ENCODE measurements around the gene GMDS.

The GMDS gene

GRCh38 chr6:2245103-2245876 is at the start of gene GMDS:
GMDS (minus strand) TSS chr6:2245605.
- ATAC-seq = peak; percentile 99
- TF ChIP-seq TCF4 (CRISPR knock-in tag; IDR thresholded peaks at IDR 0.05; ENCODE audit: borderline replicate concordance) = no peak
- TF ChIP-seq RARB (CRISPR knock-in tag; IDR thresholded peaks at IDR 0.05) = no peak
- TF ChIP-seq TSHZ2 (CRISPR knock-in tag; IDR thresholded peaks at IDR 0.05) = no peak
- TF ChIP-seq ZFP30 (CRISPR knock-in tag; IDR thresholded peaks at IDR 0.05) = no peak
- no peak for TF ChIP-seq ZNF565 (CRISPR knock-in tag; conservative IDR thresholded peaks at IDR 0.05; ENCODE audit: low read depth)

GRCh38 chr6:2285510-2285909 is 40.1 kb upstream of the GMDS start:
- ATAC-seq = no peak
- no peak for TF ChIP-seq RARB (CRISPR knock-in tag; IDR thresholded peaks at IDR 0.05)
- TF ChIP-seq PPARA (CRISPR knock-in tag; IDR thresholded peaks at IDR 0.05; ENCODE audit: borderline replicate concordance) = no peak
- TF ChIP-seq ZFP3 (CRISPR knock-in tag; IDR thresholded peaks at IDR 0.05) = no peak
- no peak for TF ChIP-seq ZC3H10 (CRISPR knock-in tag; IDR thresholded peaks at IDR 0.05)
- TF ChIP-seq, protein P1, sequence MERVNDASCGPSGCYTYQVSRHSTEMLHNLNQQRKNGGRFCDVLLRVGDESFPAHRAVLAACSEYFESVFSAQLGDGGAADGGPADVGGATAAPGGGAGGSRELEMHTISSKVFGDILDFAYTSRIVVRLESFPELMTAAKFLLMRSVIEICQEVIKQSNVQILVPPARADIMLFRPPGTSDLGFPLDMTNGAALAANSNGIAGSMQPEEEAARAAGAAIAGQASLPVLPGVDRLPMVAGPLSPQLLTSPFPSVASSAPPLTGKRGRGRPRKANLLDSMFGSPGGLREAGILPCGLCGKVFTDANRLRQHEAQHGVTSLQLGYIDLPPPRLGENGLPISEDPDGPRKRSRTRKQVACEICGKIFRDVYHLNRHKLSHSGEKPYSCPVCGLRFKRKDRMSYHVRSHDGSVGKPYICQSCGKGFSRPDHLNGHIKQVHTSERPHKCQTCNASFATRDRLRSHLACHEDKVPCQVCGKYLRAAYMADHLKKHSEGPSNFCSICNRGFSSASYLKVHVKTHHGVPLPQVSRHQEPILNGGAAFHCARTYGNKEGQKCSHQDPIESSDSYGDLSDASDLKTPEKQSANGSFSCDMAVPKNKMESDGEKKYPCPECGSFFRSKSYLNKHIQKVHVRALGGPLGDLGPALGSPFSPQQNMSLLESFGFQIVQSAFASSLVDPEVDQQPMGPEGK (CRISPR knock-in tag; IDR thresholded peaks at IDR 0.05; ENCODE audit: borderline replicate concordance) = no peak
- no peak for TF ChIP-seq TCF4 (CRISPR knock-in tag; IDR thresholded peaks at IDR 0.05; ENCODE audit: borderline replicate concordance)
- no peak for TF ChIP-seq TSHZ2 (CRISPR knock-in tag; IDR thresholded peaks at IDR 0.05)
- TF ChIP-seq CSDC2 (CRISPR knock-in tag; IDR thresholded peaks at IDR 0.05) = no peak
- TF ChIP-seq GLIS3 (CRISPR knock-in tag; IDR thresholded peaks at IDR 0.05) = no peak
- TF ChIP-seq, protein P2, sequence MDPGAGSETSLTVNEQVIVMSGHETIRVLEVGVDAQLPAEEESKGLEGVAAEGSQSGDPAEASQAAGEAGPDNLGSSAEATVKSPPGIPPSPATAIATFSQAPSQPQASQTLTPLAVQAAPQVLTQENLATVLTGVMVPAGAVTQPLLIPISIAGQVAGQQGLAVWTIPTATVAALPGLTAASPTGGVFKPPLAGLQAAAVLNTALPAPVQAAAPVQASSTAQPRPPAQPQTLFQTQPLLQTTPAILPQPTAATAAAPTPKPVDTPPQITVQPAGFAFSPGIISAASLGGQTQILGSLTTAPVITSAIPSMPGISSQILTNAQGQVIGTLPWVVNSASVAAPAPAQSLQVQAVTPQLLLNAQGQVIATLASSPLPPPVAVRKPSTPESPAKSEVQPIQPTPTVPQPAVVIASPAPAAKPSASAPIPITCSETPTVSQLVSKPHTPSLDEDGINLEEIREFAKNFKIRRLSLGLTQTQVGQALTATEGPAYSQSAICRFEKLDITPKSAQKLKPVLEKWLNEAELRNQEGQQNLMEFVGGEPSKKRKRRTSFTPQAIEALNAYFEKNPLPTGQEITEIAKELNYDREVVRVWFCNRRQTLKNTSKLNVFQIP (CRISPR knock-in tag; IDR thresholded peaks at IDR 0.05; ENCODE audit: borderline replicate concordance, low read depth) = no peak
- no peak for TF ChIP-seq ISL1 (CRISPR knock-in tag; IDR thresholded peaks at IDR 0.05)
- no peak for TF ChIP-seq ESRRG (CRISPR knock-in tag; IDR thresholded peaks at IDR 0.05)
- no peak for TF ChIP-seq ZNF70 (CRISPR knock-in tag; IDR thresholded peaks at IDR 0.05)
- TF ChIP-seq, protein P3, sequence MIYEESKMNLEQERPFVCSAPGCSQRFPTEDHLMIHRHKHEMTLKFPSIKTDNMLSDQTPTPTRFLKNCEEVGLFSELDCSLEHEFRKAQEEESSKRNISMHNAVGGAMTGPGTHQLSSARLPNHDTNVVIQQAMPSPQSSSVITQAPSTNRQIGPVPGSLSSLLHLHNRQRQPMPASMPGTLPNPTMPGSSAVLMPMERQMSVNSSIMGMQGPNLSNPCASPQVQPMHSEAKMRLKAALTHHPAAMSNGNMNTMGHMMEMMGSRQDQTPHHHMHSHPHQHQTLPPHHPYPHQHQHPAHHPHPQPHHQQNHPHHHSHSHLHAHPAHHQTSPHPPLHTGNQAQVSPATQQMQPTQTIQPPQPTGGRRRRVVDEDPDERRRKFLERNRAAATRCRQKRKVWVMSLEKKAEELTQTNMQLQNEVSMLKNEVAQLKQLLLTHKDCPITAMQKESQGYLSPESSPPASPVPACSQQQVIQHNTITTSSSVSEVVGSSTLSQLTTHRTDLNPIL (CRISPR knock-in tag; IDR thresholded peaks at IDR 0.05; ENCODE audit: low read depth) = no peak
- no peak for TF ChIP-seq ZNF8 (CRISPR knock-in tag; IDR thresholded peaks at IDR 0.05)
- TF ChIP-seq TOX (CRISPR knock-in tag; IDR thresholded peaks at IDR 0.05; ENCODE audit: borderline replicate concordance) = no peak
- TF ChIP-seq OSR1 (CRISPR knock-in tag; IDR thresholded peaks at IDR 0.05) = no peak
- TF ChIP-seq SNAI2 (CRISPR knock-in tag; IDR thresholded peaks at IDR 0.05) = no peak
- TF ChIP-seq CSRNP3 (CRISPR knock-in tag; IDR thresholded peaks at IDR 0.05) = no peak

Measured in SK-N-SH treated with all-trans-retinoic acid at 6 μM for 48 hours (cell line).